HT-29 (cell line): ENCODE measurements around the gene ABHD14A. TPM values are rescaled to one million over a fixed set of nuclear protein-coding genes. Genes with fewer than 3 reads are reported as not detected.

Experiments
- DNase-seq: peaks from one replicate; pipeline ENCODE4 v3.0.0-alpha.2; 2015; ENCODE audit warnings: low spot score
- small RNA-seq: library from RNA; depleted of rRNA; stranded (forward); fragments of <200 nt; gene quantifications from one replicate; pipeline ENCODE3, GENCODE V24; 2014
- total RNA-seq: library from RNA; depleted of rRNA; stranded (reverse); fragments of >200 nt; shearing (Covaris generic); gene quantifications from 2 replicates; pipeline ENCODE4 v1.2.3, GENCODE V29; 2014; rRNA removed

Gene ABHD14A
- total RNA-seq, 1 experiment from 2014 or later: 16.0 TPM

DNA sequence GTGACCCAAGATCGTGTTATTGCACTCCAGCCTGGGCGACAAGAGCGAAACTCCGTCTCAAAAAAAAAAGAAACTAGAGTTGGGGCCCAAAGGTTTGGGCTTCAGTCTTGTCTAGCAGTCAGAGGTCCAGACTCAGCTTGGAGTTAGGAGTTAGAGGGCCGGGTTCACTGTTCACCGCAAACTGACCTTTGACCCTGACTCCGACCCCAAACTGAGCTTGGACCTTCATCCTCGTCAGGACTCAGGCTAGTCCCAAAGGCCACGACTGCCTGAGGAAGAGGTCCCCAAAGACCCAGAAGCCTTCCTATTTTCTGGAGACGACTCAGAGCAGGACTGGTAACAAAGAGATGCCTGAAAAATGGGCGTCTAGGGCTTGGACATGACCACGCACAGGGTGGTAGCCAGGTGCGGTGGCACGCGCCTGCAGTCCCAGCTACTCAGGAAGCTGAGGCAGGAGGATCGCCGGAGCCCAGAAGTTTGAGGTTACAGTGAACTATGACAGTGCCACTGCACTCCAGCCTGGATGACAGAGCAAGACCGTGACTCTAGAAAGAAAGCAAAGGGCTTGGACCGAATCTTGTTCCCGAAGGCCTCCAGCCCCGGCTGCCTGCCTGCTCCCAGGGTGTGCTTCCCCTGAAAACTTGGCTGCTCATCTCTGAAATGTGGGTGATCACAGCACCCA lies 43.6 kb downstream of the ABHD14A start:
- DNase-seq: no peak

DNA sequence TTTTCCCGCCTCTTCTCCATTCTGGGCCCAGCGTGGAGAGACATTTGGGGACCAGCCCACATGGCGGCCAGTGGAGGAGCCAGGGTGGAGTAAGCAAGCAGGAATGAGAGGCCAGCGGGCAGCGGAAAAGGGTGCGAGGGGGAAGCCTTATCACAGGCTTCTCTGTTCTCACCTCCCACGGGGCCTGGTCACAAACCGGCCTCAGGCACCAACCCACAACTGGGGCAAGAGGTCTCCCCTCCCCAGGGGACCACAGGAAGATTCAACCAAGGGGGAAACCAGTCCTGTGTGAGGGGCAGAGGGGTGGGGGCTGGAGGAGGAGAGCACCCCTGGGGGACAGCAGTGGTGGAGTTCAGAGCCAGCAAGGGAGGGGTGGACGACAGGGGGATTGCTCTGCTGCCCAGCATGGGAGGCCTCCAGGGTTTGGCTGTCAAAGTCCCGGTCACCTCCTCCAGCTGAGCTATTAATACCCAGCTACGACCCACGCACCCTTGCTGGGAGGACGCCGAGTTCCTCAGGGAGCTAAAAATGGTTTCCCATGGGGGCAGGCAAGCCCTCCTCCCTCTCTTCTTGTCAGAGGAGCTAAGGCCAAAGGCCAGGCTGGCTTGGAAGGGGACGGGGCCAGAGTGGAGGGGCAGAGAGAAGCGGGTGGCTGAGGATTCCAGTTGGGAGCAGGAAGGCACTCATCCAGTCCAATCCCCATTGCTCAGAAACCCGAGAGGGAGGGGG lies 44.7 kb downstream of the ABHD14A start:
- no peak for DNase-seq

DNA sequence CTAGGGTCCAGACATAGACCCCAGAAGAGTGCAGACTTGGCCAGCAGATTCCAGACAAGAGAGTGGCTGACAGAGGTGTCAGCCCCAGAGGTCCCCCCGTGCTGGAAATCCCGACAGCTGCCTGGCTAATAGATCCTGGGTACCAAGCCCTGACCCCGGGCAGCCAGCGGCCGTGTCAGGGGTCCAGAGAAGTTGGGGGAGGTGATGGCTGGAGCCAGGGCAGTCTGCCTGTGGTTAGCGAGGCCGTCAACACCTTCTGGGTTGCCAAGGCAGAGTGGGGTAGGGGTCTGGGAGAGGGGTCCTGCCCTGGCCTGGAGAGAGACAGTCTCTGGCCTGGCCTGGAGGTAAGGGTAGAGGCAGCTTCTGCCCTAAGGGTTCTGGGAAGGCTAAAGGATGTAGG lies 45.9 kb downstream of the ABHD14A start:
- DNase-seq: no peak

DNA sequence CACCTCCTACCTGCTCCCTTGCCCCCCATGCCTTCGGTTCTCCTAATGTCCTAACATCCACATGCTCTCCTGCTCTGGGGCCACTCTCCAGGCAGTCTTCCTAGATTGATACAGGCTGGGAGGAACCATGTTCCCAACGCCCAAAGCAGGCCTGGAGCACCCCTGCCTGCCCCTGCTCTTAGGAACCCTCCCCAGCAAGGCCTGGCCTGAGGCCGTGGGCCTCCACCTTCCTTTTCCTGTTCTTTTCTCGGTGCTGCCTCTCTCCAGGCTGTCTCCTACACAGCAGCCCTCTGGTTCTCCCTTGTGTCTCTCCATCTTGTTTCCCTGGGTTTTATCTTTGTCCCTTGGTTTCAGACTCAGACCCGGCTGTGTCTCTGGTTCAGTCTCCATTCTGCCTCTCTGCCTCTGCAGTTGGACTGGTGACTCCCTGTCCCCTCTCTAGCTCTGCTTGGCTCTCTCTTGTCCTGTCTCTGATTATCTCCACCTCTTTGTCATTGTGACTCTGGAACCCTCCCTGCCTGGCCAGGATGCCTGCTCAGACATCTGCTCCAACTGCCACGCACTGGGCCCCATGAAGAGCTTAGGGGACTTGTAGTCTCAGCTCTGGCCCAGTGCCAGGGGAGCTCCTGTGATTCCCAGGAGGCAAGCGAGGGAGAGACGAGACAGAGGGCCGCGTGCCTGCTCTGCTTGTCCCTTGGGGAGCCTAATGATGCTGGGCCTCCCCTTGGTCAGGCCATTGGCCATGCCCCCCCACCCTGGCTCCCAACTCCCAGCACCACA lies 46.8 kb downstream of the ABHD14A start:
- DNase-seq: no peak

DNA sequence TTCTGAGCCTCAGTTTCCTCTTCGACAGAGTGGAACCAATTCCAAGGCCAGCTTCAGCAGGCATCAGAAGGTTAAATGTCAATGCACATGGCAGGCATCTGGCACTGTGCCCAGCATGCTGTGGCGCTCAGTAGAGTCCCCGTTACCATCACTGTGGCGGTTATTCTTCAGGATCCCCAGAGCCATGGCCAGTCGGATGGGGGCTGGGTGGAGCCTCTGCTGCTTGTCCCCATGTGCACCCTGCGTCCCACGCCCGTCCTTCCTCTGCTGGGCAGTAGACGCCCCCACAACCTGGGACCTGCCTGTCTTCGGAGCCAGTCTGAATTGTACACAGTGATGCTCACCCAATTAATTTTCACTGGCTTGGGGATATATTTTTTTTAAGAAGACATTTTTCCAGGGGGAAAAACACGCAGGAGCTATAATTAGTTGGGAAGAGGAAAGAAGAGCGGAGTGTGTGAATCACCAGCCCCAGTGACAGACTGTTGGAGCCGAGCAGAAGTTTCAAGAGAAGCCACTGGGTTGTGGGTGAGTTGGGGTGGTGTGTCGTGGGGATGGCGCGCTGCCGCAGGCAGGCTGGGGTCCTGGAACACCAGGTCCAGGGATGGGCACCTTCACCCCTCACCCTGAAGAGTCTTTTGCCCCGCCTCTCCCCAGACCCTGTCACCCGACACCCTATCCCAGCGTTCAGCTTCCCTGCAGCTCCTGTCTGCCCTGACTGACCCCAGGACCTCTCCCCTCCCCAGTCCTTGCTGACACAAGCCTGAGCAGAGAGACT lies 47.6 kb downstream of the ABHD14A start:
- no peak for DNase-seq

DNA sequence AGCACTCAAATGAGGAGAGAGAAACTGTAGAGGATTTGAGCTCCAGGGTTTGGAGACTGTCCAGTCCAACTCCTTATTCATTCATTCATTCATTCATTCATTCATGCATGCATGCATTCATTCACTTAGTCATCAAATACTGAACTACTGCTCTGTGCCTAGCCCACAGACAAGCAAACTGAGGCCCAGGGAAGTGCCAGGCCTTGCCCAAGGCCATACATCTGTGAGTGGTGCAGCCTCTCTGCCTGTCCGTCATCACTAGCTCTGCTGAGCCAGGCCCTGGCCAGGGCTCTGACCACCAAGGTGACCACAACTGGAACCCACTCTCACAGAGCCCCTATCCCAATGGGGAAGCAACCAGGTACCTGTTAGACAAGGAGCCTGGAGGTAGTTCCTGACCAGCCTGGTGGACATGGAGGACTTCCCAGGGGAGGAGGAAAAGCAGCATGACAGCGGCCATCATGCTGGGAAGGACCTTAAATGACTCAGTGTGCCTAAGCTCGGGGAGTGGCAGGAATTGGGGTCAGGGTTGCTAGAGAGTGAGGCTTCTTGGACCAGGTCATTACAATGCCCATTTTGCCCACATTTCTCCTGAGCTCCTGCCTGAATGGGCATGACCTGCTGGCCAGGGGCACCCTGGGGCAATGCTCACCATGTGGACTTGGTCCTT lies 48.4 kb downstream of the ABHD14A start:
- no peak for DNase-seq

DNA sequence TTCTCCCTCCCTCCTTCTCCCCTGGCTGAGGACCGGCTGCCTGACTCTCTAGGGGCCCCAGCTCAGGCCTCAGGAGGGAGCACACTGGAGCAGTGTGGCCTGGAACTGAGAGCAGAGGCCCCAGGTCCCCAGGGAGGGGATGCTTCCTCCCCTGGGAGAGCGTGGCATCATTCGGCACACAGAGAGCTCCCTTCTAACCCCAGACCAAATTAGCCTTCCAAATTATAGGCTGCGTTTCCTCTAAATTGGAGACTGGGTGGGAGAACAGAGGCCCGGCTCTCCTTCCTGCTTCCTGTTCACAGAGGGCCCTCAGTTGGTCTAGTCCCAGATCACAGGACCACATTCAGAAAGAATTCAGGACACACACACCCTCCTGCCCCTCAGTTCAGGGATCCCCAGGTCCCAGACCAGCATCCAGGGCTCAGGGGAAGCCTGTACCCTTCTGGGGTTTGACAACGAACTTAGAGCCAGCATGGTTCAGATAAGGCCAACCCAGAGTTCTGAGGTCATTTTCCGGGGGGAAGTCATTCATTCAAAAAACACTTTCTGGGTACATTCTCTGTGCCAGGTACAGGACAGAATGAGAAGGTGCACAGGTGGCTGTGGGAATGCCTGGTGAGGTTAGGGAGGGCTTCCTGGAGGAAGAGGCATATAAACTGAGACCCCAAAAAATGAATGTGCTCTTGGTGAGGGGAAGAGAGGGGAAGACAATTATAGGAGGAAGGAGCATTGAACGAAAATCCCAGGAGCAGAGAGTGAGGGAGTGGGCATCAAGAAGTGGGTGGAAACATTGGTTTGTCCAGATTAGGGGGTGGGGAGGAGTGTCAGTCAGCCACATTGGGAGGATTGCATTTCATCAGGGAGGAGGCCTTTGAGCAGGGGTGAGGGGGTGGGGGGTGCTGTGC lies 49.2 kb downstream of the ABHD14A start:
- DNase-seq: no peak

DNA sequence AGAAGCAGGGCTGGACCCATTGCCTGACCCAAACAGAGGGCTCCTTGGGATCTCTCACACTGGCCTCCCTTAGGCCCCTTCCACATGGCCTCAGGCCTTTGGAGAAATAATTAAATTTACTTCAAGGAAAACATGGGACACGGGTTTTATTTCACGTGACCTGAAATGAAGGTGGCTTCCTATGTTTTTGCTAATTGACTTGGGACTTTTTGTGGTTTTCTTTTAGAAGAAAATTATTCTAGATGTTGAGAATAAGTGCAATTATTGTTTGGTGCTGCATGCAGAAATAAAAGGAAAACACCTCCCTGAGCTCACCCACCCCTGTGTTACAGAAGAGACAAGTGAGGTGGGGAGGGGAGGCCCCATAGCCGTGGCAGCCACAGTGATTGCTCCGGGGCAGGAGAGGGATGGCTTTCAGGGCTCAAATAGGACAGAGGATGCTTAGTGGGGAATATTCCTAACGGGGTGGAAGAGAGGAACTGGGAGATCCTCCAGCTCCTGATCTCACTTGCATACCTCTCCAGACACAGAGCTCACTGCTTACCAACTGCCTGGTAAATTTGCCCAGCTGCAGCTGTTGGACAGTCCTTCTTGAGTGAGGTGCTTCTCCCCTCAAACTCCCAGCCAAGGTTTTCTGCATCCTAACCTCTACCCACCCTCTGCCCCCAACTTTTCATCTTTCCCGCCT lies 50.0 kb downstream of the ABHD14A start:
- DNase-seq: no peak

DNA sequence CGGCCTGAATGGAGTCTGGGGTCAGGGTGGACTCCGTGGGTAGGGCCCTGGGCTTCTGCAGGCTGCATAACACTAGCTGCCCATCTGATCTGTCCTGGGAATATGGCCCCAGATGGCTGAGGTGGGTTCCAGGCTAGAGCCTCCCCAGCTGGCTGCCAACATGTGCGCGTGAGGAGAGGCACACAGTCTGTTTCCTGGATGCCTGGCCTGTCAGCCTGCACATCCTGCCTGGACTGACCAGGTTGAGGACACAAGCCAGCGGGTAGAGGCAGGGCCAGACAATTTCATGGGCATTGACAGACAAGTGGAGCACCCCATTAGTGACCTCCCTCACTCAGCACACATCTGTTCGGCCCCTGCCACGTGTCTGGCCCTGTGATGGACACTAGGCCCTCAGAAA lies 50.6 kb downstream of the ABHD14A start:
- no peak for DNase-seq

DNA sequence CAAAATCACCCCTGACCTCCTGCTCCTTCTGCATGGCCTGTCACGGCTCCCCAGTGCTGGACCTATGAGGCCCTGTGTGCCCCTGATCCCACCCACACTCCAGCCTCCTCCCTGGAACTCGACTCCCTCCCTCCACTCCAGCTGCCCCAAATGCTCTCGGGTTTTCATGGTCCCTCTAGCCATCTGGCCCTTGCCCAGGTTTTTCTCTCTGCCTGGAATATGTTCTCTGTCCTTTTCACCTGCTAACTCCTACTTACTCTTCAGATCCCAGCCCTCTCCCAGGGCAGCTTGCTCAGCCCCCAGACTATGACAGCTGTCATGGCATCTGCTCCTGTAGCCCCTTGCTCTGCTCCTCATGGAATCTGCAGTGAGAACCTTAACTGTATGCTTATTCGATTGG lies 51.2 kb downstream of the ABHD14A start:
- DNase-seq: no peak

DNA sequence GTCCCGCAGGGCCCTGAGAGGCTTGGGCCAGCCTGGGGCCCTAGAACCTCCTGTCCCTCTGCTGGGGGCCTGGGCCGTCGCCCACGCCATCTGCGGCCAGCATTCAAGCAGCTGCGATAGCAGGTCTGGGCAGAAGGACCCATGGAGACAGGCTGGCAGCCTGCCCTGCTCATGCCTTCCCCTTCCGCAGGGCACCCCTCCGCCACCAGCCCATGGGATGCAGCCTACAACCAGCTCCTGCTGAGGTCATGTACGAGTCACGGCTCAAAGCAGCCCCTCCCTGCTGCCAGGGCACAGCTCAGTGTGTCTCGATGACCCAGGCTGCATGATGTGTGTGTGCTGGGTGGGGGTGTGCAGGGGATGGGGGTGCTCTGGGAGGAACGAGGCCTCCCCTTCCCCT lies 53.7 kb downstream of the ABHD14A start:
- no peak for DNase-seq

DNA sequence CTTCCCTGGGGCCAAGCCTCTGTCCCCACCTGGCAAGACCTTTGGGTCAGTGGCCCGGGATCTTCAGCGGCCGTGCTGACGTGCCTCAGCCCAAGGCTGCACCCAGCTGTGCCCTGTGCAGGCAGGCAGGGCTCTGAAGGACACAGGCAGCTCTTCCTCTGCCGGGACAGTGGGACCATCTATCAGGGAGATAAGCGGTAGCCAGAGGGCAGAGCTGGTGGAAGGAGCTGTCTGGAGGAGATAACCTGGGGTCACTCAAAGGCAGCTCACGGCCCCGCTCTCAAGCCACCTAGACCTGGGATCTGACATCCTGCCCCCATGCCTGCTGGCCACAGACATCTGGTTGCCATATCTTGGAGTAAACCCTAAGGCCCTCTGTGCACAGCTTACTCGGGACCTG lies 54.2 kb downstream of the ABHD14A start:
- no peak for DNase-seq

DNA sequence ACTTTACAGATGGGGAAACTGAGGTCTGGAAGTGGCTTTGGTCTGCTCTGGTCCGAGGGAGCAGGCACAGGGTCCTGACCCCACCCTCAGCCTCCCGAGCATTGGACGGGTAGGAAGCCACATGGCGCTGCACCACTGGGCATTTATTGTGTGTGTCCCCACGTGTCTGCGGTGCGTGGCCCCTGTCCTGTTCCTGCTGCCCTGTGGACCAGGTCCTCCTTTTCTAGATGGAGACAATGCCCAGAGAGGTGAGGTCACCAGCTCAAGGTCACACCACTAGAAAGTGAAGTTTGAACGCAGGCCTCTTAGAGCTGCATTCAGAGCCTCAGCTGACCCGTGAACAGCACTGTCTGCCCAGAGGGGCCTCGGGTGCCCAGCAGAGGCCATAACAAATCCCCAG lies 54.7 kb downstream of the ABHD14A start:
- DNase-seq: no peak

Small RNA genes within 50 kb of the gene (small RNA-seq; reads per million reads assigned to genes)
- gene AC115284.1: not detected

Other genes with a start within 250 kb of the ABHD14A start
- not detected in 2 replicates for gene IQCF6, start 195.8 kb upstream of the ABHD14A start, total RNA-seq
- not detected in 2 replicates for gene IQCF2, start 113.4 kb upstream of the ABHD14A start, total RNA-seq
- gene IQCF5, start 99.5 kb upstream of the ABHD14A start, total RNA-seq: not detected in 2 replicates
- 1.5 TPM in 1 of 2 replicates, not detected in the other for gene IQCF1, start 71.7 kb upstream of the ABHD14A start, total RNA-seq
- 84.5 and 91.7 TPM in 2 replicates for gene RRP9, start 33.2 kb upstream of the ABHD14A start, total RNA-seq
- 5.8 and 6.0 TPM in 2 replicates for gene PARP3, start 32.7 kb upstream of the ABHD14A start, total RNA-seq
- not detected in 2 replicates for gene GPR62, start 19.7 kb upstream of the ABHD14A start, total RNA-seq
- 17.8 and 19.3 TPM in 2 replicates for gene PCBP4, start 7.6 kb upstream of the ABHD14A start, total RNA-seq
- gene ABHD14B, start 1.0 kb upstream of the ABHD14A start, total RNA-seq: 33.5 and 41.3 TPM in 2 replicates
- 143 and 164 TPM in 2 replicates for gene ACY1, start 8.5 kb downstream of the ABHD14A start, total RNA-seq
- 609 and 691 TPM in 2 replicates for gene RPL29, start 20.8 kb downstream of the ABHD14A start, total RNA-seq
- 15.7 and 18.5 TPM in 2 replicates for gene DUSP7, start 81.5 kb downstream of the ABHD14A start, total RNA-seq
- gene POC1A, start 179.4 kb downstream of the ABHD14A start, total RNA-seq: 25.2 and 27.4 TPM in 2 replicates
- gene ALAS1, start 223.1 kb downstream of the ABHD14A start, total RNA-seq: 31.5 and 34.4 TPM in 2 replicates